HG03196 (cell line): Measurements from ENCODE around the gene CYB561.

ENCODE experiments used
- ATAC-seq: cut with Tn5 transposase; IDR thresholded peaks from one replicate; pipeline ENCODE4 v1.9.1; 2021; ENCODE audit not compliant: unreplicated experiment

The CYB561 gene

GRCh38 chr17:63418540-63418939, 27.6 kb downstream of the CYB561 start:
- no peak for ATAC-seq

GRCh38 chr17:63414222-63414621, 31.9 kb downstream of the CYB561 start:
- no peak for ATAC-seq

GRCh38 chr17:63413128-63413527, 33.0 kb downstream of the CYB561 start:
- ATAC-seq, result no peak

GRCh38 chr17:63412234-63412633, 33.9 kb downstream of the CYB561 start:
- ATAC-seq, result no peak

GRCh38 chr17:63407741-63408330, 38.3 kb downstream of the CYB561 start:
- no peak for ATAC-seq

GRCh38 chr17:63406689-63407330, 39.3 kb downstream of the CYB561 start:
- no peak for ATAC-seq

GRCh38 chr17:63405741-63406261, 40.3 kb downstream of the CYB561 start:
- ATAC-seq, result no peak

GRCh38 chr17:63405020-63405419, 41.1 kb downstream of the CYB561 start:
- no peak for ATAC-seq

GRCh38 chr17:63402431-63403212, 43.5 kb downstream of the CYB561 start:
- no peak for ATAC-seq

GRCh38 chr17:63399856-63400255, 46.2 kb downstream of the CYB561 start:
- ATAC-seq, result no peak

GRCh38 chr17:63399316-63399715, 46.8 kb downstream of the CYB561 start:
- no peak for ATAC-seq

- no peak for ATAC-seq
These were observed 47.4 kb downstream of the CYB561 start for GRCh38 chr17:63398680-63399079.

GRCh38 chr17:63395075-63395805, 50.9 kb downstream of the CYB561 start:
- ATAC-seq, result no peak

- ATAC-seq, result no peak
These were observed 56.0 kb downstream of the CYB561 start for GRCh38 chr17:63390090-63390489.

- no peak for ATAC-seq
These were observed 58.3 kb downstream of the CYB561 start for GRCh38 chr17:63387656-63388340.

- ATAC-seq, result no peak
These were observed 63.3 kb downstream of the CYB561 start for GRCh38 chr17:63382826-63383225.
